ENCODE results near the gene GSK3A. TPM values are rescaled to one million over a fixed set of nuclear protein-coding genes. Genes with fewer than 3 reads are reported as not detected.

GSK3A gene
- total and polyA plus RNA-seq, 2 of the 8 experiments (the other 6 are each of a cell fraction or from before 2014, with no cell fraction given), result 55.3 to 84.0 TPM

GRCh38 chr19:42269478-42270345 lies 27.3 kb upstream of the GSK3A start (continued):
- TF ChIP-seq CEBPB (IDR thresholded peaks at IDR 0.05; ENCODE audit: low read depth, low read length), result no peak
- no peak for TF ChIP-seq BACH1 (IDR thresholded peaks at IDR 0.05; ENCODE audit: low read length)
- no peak for TF ChIP-seq RFX5 (IDR thresholded peaks at IDR 0.05; ENCODE audit: borderline replicate concordance, low read depth, low read length)
- TF ChIP-seq GABPA (IDR thresholded peaks at IDR 0.05; ENCODE audit: borderline replicate concordance, insufficient read depth, low read length), result no peak
- no peak for TF ChIP-seq GTF2F1 (IDR thresholded peaks at IDR 0.05; ENCODE audit: borderline replicate concordance, low read depth, low read length)
- no peak for TF ChIP-seq BCL11A (IDR thresholded peaks at IDR 0.05; ENCODE audit: low read depth in 2 of 2, low read length in 2 of 2)
- no peak for TF ChIP-seq TAF1 (IDR thresholded peaks at IDR 0.05; ENCODE audit: low read depth, low read length)
- no peak for TF ChIP-seq YY1 (IDR thresholded peaks at IDR 0.05; ENCODE audit: low read depth, low read length)
